ENCODE measurements around the gene ENAM.

Gene ENAM, protein sequence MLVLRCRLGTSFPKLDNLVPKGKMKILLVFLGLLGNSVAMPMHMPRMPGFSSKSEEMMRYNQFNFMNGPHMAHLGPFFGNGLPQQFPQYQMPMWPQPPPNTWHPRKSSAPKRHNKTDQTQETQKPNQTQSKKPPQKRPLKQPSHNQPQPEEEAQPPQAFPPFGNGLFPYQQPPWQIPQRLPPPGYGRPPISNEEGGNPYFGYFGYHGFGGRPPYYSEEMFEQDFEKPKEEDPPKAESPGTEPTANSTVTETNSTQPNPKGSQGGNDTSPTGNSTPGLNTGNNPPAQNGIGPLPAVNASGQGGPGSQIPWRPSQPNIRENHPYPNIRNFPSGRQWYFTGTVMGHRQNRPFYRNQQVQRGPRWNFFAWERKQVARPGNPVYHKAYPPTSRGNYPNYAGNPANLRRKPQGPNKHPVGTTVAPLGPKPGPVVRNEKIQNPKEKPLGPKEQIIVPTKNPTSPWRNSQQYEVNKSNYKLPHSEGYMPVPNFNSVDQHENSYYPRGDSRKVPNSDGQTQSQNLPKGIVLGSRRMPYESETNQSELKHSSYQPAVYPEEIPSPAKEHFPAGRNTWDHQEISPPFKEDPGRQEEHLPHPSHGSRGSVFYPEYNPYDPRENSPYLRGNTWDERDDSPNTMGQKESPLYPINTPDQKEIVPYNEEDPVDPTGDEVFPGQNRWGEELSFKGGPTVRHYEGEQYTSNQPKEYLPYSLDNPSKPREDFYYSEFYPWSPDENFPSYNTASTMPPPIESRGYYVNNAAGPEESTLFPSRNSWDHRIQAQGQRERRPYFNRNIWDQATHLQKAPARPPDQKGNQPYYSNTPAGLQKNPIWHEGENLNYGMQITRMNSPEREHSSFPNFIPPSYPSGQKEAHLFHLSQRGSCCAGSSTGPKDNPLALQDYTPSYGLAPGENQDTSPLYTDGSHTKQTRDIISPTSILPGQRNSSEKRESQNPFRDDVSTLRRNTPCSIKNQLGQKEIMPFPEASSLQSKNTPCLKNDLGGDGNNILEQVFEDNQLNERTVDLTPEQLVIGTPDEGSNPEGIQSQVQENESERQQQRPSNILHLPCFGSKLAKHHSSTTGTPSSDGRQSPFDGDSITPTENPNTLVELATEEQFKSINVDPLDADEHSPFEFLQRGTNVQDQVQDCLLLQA

DNA sequence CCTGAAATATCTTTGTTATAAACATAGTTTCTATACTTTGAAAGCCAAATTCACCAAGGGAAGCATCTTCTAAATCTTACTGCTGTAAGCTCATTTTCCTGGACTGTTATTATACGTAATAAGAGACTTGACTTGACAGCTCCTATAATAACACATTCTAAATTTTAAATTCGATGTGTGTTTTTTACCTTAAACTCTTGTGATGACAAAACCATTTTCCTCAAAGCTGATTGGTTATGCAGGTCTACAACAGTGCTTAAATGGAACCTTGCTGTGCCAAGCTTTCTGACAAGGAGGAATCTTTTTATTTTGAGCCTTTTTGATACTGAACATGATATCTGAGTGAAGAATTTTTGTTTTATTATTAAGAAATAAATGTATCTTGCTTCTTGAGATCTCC, at the start of gene ENAM:
ENAM (plus strand) TSS at position 301 of the 400 bp plus-strand sequence. CDS start 757 bp downstream, outside the sequence.
- no peak for DNase-seq

DNA sequence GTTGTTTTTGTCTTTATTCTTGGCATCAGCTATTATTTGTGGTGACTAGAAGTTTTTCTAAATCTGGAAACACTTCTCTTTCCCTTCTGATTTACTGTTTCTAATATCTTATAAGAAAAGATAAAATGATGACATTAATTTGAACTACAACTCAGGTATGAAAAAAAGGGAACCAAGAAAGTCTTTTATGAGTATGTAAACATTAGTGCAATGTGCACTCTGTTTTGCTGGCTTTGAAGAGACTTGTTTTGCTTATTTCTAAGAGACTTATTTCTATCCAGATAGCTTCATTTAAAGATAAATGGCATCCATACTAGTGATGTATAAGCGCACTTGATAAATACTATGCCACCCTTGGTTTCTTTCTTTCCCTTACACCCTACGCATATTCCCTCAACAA, 46.6 kb upstream of the ENAM start:
- no peak for DNase-seq

DNA sequence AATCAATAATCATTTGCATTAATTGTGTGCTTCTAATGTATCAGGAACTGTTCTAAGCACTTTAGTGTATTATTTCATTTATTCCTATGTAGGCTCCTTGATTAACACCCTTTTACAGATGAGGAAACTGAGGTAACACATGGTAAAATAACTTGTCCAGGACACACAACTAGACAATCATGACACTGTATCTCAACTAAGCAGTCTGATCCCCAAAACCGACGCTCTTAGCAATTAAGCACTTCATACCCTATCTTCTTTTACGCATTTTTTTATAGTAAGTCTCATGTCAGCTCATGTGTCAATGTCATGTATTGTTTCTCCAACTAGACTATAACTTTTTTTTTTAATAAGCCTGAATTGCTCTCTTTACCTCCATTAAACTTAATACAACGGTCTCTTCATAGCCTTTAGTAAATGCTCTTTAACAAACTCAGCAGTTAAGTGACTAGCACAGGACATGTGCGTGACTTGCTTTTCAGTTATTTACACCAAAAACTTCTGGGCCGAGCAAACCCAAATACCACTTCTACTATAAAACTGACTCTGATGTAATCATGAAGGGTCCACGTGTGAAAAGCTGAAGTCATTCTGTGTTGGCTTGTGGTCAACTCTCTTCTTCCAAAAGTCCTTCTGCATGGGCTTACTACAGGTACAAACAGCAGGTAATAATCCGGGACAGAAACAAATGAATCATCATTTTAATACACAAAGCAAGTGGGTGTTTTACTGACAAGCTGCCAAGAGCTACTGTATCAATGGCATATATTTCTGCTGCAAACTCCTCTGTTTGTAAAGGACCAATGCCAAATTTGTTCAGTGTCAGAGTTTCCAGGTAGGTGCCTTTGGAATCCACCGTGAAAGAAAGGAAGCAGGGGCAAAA, 44.4 kb upstream of the ENAM start:
- no peak for DNase-seq

DNA sequence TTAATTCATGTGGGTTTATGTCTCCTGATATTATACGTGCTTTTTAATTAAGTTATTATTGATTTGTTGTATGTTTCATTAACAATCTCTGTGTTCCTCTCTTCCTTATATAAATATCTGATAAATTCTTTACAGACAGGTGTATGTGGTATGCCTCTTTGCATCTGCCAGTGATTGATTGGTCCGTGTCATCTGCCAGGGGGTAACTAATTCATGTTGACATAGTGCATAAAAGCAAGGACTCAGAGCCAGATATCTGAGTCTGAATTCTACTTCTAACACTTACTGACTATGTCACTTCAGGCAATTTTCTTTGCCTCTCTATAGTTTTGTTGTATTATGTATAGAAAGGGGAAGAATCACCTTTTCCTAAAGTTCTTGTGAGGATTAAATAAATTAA, 41.7 kb upstream of the ENAM start:
- no peak for DNase-seq

DNA sequence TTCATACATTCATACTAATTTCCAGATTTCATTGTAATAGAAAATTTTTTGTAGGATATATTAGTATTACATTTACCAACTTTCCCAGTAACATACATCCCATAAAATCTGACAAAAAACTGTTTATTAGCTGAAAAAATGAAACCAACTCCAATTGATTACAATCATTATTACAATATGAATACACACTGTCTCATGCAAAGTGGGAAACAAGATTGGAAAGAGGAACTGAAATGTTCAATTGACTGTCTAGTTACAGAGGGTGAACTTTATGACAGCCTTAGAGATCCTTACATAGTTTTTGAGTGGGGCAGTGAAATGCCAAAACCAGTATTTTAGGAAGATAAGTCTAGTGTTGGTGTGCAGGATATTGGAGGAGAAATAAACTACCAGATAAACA, 38.8 kb upstream of the ENAM start:
- DNase-seq = no peak

DNA sequence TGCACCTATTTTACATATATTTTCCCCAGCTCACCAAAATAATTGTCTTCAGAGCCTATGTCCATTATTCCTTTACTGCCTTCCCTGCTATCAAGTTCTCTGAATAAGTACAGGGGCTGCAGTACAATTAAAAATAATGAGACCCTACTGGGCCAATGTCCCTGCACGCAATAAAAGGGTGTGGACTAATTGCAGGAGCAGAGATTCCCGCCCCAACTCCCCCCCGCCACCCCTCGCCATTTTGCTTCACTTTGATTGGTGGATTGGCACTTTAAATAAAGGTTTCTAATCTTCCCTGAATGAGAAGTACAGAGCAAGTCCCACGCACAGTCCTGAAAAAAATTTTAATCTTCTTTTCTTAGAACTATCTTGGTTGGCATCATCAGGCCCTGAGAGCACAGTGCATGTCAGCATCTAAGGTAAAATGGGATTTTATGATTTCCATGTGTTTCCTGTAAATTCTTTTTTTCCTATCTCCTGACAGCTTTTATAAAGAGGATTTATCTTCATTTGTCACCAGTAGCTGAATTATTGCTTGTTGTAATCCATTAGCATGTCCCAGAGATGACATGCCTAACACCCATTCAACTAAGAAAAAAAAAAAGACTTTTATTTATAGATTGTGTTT, 36.5 kb upstream of the ENAM start, which contains the start of gene AMBN:
AMBN (plus strand) TSS at position 302 of the 628 bp plus-strand sequence; CDS start at position 405, 103 bp downstream.
- no peak for DNase-seq

DNA sequence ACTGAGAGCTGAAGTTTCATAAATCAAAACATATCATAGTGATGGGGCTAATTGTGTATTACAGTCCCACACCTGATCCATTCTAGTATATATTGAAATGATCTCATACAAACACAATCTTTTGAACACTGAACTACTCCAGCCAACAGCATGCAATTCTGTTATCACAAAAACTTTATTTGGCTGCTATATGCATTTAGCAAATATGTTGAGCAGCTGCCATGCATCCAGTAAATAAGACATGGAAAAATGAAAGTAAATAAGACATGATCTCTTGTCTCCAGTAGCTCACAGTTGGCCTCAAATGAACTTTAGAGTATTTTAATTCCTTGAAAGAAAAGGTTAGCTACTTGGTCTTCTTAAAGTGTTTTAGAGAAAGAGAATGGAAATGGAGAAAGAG, 34.3 kb upstream of the ENAM start:
- no peak for DNase-seq

DNA sequence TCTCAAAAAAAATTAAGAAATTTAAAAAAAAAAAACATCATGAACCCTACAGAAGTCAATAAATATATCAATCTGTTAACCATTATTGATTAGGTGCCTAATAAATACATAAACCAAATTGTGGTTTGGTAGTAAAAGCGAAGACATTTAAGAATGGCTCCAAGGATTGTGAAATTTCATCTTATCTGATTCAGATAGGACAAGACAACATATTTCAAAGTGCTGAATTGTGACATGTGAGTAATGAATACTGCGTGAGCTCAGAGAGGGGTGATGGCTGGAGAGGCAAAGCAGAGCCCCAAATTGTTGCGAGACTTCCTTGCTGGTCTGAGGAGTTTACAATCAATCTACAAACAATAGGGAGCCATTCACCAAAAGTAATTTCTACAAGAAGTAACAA, 28.2 kb upstream of the ENAM start:
- no peak for DNase-seq

DNA sequence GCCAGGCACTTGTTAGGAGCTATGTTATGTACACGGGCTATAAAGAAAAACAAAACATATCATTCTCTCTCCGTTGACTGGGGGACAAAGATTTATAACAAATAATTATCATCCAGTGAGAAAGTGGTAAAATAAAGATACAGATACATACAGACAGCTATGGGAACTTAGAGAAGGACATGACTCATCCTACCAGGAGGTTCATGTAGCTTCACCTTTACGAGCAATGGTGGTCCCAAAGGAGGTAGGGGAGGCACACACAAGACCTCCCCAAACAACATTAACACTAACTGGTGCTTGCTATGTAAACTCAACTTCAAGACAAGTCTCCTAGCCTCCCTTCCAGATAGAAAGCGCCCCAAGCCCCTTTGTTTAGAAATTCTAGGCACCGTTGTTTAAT, 27.6 kb upstream of the ENAM start:
- DNase-seq = no peak

DNA sequence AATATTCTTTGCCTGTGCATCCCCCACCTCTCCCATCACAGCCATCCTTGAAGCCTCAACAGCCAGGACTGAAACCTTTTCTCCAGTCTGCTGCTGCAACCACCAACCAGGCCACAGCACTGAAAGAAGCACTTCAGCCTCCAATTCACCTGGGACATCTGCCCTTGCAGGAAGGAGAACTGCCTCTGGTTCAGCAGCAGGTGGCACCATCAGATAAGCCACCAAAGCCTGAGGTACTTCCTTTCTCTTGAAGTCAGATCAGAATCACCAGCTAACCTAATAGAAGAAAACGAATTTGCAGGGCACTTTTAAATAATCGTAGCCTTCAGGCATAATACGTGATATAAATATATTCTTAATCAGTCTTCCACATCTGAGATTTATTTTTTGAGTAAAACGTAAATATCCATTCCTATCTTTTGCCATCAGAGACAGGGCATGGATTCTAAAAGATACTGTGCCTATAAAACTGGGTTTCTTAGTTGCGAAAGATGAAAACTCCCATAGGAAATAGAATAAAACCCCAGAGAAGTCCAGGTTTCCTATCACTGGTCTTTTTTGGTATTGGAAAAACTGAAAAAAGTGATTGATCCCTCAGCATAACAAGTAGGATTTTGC, 27.0 kb upstream of the ENAM start:
- DNase-seq = peak; percentile 52

DNA sequence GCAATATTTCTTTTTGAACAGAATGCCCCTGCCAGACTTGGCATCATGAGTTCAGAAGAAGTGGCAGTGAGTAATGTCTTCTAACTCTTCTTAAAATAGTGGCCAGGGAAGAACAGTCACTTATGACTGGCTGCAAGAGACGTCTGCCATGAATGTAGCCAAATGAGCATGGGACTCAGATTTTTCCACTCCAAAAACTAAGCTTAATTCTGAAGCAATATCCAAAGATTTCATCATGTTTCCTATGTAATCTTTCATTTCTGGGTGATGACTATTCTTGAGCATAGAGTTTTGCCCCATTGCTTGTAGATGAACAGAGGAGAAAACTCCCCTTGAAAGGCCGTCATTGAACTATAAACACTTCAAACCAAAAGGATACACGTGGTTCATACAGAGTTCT, 24.7 kb upstream of the ENAM start:
- no peak for DNase-seq

DNA sequence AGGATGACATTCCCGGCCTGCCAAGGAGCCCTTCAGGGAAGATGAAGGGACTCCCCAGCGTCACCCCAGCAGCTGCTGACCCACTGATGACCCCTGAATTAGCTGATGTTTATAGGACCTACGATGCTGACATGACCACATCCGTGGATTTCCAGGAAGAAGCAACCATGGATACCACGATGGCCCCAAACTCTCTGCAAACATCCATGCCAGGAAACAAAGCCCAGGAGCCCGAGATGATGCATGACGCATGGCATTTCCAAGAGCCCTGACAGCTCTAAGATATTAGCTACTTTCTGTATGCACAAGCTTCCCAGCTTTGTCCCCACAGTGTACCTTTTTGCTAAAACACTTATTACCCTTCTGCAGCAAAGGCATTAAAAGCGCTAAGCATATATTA, 22.1 kb upstream of the ENAM start:
- no peak for DNase-seq

DNA sequence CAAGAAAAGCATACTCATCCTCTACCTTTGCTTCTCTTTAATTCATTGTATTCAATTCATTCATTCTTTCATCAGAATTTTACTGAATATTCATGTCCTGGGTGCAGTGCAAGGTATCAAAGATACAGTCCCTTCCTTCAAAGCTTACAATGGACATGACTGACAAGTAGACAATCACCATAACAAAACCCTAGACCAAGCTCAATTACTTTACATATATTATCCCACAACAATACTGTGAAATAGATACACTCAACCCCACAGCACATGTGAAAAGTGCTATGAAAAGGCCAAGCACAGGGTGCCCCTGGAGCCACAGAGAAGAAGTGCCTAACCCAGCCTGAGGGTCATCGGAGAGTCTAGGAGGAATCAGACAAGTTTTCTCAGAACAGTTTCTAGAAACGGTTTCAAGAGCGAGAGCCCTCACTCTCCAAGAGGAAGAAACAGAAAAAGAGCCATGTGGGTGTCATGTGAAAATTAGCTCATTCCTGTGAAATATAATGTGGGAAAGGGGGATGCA, 21.1 kb upstream of the ENAM start:
- DNase-seq = no peak

DNA sequence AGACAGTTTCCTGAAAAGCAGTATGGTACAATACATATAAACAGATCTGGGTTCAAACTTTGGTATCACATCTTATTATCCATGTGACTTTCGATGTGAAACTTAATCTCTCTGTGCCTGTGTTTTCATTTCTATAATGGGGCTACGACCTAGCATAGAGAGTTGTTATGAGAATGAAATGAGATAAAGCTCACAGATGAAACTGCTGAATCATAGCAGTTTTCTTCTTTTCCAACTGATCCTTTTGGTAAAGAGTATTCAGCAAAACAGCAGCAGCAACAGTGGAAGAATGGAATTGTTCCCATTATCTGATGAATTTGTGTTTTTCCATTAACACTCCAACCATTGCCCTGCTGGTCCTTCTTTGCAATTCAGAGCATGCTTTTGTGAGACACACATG, 20.2 kb upstream of the ENAM start:
- DNase-seq = no peak

DNA sequence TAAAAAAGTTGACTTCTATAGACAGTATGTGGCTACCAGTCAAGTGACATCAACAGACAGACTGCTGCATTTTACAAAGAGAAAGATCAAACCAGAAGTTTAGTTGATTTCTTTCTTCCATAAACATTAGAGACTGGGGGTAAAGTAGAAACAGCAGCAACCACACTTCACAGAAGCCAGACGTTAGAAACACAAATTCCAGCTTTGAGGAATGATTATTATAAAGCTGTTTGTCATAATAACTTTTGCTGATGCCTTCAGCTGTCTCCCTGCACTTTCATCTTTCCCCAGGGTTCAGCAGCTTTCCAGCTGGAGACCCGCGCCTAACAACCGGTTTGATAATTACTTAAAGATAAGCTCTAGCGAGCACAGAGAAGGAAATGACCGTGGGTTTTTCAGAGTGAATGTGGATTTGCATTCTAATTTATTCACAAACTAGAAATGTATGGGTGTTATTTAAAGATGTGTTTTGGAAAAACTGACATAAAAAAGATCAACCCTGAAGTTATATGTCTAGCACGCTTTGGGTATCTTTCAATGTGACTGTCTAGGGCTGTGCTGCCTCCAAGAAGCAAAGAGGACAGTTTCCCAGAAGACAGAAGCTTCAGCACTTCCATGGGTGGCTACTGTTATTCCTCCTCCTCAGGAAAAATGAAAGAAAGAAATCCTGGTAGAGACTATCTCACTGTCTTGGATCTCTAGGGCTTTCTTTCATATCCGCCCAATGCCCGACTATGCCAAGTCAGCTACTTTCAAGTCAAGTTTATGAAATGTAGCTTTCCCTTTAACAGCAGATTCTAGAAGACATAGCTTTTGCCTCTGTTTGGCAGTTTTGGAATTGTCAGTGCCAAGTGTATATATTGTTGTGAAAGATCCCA, 15.0 kb upstream of the ENAM start:
- DNase-seq = no peak

DNA sequence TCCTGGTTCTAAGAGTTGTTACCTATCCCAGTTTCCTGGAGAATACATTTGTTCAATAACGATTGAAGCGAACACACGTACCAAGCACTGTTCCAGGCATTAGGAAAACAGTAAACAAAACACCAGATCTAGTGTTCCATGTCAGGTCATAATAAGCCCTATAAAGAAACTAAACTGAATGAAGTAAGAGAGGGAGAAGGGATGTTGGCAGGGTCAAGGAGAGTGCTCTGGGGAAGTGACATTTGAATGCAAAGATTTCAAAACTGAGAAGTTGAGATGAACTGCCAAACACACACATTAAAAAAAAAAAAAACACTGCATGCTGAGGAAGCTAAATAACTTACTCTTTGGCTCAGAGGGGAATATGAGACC, 14.4 kb upstream of the ENAM start:
- DNase-seq = no peak

DNA sequence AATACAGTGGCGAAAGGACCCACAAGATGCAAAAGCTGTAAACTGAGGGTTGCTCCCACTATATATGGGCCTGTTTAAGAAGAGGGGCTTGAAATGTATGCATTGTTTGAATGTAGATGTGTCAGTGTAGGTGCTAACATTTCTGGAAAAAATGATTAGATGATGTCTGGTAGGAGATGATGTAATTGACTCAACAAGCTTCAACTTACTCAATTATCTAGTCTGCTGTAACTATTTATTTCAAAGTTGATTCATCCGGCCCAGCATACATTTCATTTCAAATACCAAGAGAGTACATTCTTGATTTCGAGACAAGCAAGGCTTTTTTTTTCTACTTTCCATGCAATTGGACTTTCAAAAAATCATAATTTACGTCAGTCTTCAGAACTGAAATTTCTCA, 9.3 kb upstream of the ENAM start:
- no peak for DNase-seq

DNA sequence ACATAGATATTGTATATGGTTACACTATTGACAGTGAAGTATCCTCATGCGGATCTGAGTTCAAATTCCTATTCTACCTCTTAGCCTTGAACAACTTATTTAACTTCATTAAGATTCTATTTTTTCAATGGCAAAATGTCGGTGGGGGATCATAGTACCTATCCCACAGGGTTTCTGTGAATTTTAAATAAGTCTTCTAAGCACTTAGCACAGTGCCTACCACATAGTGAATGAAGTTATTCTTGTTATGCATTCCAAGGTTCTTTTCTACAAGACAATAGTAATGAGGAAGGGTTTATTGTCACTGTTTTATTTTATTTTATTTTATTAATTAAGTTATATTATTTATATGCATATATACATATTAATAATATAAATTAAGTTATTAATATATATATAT, 8.8 kb upstream of the ENAM start:
- no peak for DNase-seq

DNA sequence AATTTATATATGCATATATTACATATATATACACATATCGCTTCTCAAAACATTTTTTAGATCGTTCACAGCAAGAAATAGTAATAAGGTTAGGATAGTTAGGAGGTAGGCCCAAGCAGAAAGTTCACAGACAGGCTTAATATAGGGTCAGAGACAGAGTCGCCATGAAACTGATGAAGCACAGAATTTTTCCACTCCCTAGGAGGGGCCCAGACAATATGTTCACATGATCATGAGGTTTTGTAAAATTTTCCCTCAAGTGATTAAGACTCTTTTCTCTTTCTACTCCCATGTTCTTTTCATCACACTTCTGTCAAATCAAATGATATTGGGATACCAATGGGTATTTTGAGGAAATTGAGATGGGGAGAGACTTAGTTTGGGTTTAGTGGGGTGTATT, 5.2 kb upstream of the ENAM start:
- DNase-seq = no peak

DNA sequence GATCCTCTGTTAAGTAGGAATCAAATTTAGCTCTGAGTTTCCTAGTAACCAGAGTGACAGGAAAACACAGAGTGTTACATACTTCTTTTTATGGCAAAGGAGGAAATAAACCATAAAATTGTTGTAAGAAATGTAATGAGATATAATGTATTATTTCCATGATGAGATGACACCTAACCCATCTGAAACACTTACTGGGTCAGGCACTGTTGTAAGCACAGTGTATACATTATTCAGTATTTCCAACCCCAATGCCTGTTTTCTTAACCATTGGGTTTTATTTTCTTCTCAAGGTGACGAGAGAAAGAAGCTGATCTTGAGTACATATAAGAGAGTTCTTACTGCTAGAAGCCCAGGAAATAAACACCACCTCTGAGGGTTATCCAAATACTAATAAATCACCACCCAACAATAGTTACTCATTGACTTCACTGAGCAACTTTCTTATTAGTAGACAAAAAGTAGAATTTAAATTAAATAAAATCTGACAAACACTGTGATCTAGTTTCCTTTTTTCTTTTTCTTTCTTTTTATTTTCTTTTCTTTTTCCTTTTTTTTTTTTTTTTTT, 4.2 kb upstream of the ENAM start:
- DNase-seq = no peak
